ENCODE data around the gene SEMA3G.

The SEMA3G gene

DNA sequence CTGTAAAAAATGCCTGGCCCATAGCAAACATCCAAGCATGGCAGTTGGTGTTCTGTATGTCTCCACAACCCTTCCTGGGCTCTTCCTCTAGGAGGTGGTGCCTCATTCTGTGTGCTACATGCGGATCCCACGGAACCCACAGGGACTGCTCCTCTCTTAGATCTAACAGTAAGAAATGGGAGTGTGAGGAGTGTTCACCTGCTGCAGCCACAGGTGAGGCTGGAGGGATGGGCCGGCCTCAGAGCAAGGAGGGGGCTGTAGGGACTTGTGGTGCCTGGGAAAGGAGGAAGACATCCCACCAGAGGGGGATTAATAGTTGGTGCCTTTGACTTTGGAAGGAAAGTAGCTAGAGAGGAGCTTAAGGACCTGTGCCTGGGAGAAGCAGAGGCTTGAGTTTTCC is 22.2 kb downstream of the SEMA3G start:
- ChIA-PET CTCF (no interaction called here), POLR2A (ENCODE audit: low non-redundant PET) (no interaction called here)

DNA sequence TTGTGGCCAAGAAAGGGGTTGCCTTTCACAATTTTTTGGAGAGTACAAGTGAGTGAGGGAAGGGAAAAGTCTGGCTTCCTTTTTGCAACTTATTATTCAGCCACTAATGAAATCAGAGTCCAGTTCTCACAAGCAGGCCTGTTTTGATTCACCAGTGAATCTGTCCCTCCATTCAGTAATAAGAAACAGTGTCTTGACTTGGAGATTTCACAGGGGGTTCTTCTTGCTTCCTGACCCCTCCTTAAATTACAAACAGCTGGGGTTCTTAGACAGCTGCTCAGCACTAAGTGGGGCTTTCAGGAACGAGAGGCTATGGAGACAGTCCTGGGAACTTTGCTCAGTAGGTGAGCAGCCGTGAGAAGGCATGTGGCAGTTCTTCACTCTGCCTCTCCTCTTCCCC is 24.5 kb downstream of the SEMA3G start:
- ChIA-PET CTCF (no interaction called here), POLR2A (ENCODE audit: low non-redundant PET) (no interaction called here)
- TF ChIP-seq, protein P1, sequence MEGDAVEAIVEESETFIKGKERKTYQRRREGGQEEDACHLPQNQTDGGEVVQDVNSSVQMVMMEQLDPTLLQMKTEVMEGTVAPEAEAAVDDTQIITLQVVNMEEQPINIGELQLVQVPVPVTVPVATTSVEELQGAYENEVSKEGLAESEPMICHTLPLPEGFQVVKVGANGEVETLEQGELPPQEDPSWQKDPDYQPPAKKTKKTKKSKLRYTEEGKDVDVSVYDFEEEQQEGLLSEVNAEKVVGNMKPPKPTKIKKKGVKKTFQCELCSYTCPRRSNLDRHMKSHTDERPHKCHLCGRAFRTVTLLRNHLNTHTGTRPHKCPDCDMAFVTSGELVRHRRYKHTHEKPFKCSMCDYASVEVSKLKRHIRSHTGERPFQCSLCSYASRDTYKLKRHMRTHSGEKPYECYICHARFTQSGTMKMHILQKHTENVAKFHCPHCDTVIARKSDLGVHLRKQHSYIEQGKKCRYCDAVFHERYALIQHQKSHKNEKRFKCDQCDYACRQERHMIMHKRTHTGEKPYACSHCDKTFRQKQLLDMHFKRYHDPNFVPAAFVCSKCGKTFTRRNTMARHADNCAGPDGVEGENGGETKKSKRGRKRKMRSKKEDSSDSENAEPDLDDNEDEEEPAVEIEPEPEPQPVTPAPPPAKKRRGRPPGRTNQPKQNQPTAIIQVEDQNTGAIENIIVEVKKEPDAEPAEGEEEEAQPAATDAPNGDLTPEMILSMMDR (conservative IDR thresholded peaks at IDR 0.05; ENCODE audit: low read depth): no peak
- H3K27ac ChIP-seq: no peak overlapping the region
- DNase-seq (ENCODE audit: low spot score): no peak

More for the DNA sequence above, 22.2 kb downstream of the SEMA3G start:
- H3K27ac ChIP-seq: no peak overlapping the region
- no peak for DNase-seq (ENCODE audit: low spot score)
- TF ChIP-seq, protein P1 (conservative IDR thresholded peaks at IDR 0.05; ENCODE audit: low read depth): no peak

DNA sequence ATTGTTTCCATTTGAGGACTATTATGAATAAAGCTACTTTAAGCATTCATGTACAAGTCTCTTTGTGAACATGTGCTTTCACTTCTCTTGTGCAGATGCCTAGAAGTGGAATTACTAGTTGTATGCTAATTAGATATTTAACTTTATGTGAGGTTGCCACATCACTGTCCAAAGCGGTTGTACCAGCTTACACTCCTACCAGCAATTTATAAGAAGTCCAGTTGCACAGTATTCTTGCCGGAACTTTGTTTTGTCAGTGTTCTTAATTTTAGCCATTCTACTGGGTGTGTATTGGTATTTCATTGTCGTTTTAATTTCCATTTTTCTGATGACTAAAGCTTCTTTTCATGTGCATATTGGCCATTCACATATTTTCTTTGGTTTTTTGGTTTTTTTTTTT is 29.1 kb downstream of the SEMA3G start:
- DNase-seq (ENCODE audit: low spot score): no peak
- ChIA-PET POLR2A (ENCODE audit: low non-redundant PET) (no interaction called here), CTCF (no interaction called here)
- TF ChIP-seq, protein P1 (conservative IDR thresholded peaks at IDR 0.05; ENCODE audit: low read depth): no peak
- H3K27ac ChIP-seq: no peak overlapping the region

DNA sequence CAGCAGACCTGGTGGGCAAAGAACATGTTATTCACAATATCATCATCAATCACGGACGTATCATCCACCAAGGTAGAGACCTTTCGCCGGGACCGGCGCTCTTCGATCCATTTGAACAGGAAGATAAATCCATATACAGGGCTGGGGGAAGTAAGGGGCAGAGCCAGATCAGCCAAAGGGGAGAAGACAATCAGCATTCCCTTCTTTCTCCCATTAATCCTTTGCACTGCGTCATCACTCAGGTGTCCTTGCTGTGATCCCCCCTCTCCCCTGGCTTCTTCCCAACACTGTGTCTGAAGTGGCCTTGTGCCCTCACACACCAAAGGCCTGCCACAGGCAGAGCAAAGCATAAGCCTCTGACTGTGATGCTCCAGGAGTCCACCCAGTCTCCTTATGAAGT is 36.4 kb downstream of the SEMA3G start:
- POLR2A ChIA-PET (ENCODE audit: low non-redundant PET): no interaction called here
- CTCF ChIA-PET: no interaction called here
- no peak for DNase-seq (ENCODE audit: low spot score)
- no peak overlapping the region for H3K27ac ChIP-seq
- TF ChIP-seq, protein P1 (conservative IDR thresholded peaks at IDR 0.05; ENCODE audit: low read depth): no peak

DNA sequence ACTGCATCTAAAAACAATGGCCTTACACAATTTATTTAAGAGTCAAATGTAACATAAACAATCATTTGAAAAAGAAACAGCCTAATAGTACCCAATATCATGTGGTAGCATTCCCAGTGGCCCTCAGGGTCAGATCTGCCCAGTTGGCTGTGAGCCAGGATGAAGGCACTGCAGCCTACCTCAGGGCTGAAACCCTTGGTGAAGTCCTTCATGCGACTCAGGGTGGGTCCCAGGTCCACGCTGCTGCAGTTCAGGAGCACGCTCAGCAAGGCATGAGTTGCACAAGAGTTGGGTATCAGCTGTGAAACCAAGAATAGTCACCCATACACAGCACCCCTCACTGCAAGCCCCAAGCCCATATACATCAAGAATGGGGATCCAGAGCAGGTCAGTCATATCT is 37.1 kb downstream of the SEMA3G start:
- H3K27ac ChIP-seq: peak overlapping the region; percentile 79
- CTCF ChIA-PET: no interaction called here
- TF ChIP-seq, protein P1 (conservative IDR thresholded peaks at IDR 0.05; ENCODE audit: low read depth): no peak
- POLR2A ChIA-PET (ENCODE audit: low non-redundant PET): no interaction called here
- no peak for DNase-seq (ENCODE audit: low spot score)

DNA sequence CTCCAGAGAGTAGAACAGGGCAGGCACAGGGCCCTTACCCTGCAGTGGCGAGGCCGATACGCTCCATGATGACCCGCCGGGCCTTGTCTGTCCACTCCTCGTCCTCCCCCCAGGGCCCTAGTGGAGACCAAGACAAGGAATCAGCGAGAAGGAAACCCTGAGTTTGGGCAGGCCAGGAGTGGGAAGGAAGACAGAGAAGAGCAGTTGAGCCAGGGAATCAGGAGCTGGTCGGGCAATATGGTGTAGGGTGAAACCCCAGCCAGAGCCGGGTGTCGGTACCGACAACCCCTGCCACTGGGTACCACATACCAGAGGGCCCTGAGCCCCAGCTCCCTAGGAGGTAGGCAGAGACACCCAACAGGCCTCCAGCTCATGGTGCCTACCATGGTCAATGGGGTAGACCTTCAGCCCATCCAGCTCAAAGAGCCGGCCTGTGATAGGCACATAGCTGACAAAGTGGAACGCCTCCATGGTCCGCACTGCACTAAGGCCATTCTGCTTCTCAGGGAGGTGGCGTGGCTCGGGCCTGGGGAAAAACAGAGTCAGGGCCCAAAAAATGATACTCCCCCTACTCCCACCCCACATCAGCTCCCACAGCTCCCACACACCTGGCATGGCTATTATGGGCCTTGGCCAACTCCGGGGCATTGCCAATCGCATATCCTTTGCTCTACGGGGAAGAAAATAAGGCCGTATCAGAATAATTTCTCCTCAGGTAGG is 38.0 kb downstream of the SEMA3G start:
- ChIA-PET CTCF (interaction anchor here (0.5 kb wide), 1 partner anchor 61 kb away, joined by 4 read pairs; no protein-coding TSS in a partner anchor), POLR2A (ENCODE audit: low non-redundant PET) (no interaction called here)
- TF ChIP-seq, protein P1 (conservative IDR thresholded peaks at IDR 0.05; ENCODE audit: low read depth): no peak
- DNase-seq (ENCODE audit: low spot score): no peak
- H3K27ac ChIP-seq: peak overlapping the region; percentile 79

Data from RWPE1 (cell line).